Stimulated activated naive CD4-positive, alpha-beta T cell (primary cell): ENCODE measurements around the gene RBM7.

ENCODE experiments used
- DNase-seq, 6 experiments: peaks; one replicate each; lab custom pipeline; 2025; lab: John Stamatoyannopoulos, UW

RBM7 gene

GRCh38 chr11:114448749-114449482 is 48.5 kb downstream of the RBM7 start:
- DNase-seq, result no peak

GRCh38 chr11:114449845-114450244 is 49.4 kb downstream of the RBM7 start:
- DNase-seq, result no peak

GRCh38 chr11:114452399-114452798 is 51.9 kb downstream of the RBM7 start:
- DNase-seq, result no peak
